Keratinocyte (primary cell): Measurements from ENCODE around the gene IL9R.

Experiments used
- EZH2 ChIP-seq: IDR thresholded peaks from one replicate; pipeline ENCODE4 v1.6.1; 2012; ENCODE audit warnings: inconsistent platforms, mild to moderate bottlenecking, low read length, moderate library complexity
- TF ChIP-seq, protein P1 (sequence below), 3 experiments: IDR thresholded peaks in 1 of 3; conservative IDR thresholded peaks in 1 of 3; optimal IDR thresholded peaks in 1 of 3; 2 replicates in 2 of 3; 3 replicates in 1 of 3; pipeline versions ENCODE3 to v1.5.1; 2011; ENCODE audit warnings: low read length in 3 of 3, mild to moderate bottlenecking in 3 of 3, moderate library complexity in 2 of 3, control low read depth in 1 of 3, inconsistent platforms in 1 of 3; ENCODE audit not compliant: insufficient read depth in 2 of 3; ENCODE audit errors: extremely low read depth in 1 of 3

DNA sequence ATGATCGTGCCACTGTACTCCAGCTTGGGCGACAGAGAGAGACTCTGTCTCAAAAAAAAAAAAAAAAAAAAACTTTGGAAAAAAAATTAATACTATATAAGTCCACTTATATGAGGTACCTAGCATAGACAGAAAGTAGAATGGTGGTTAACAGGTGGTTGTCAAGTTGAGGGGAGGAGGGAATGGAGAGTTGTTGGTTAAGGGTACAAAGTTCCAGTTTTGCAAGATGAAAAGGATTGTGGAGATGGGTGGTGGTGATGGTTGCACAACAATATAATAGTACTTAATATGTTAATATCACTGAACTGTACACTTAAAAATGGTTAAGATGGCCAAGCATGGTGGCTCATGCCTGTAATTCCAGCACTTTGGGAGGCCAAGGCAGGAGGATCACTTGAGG is 4.1 kb upstream of the IL9R start:
- TF ChIP-seq, protein P1, sequence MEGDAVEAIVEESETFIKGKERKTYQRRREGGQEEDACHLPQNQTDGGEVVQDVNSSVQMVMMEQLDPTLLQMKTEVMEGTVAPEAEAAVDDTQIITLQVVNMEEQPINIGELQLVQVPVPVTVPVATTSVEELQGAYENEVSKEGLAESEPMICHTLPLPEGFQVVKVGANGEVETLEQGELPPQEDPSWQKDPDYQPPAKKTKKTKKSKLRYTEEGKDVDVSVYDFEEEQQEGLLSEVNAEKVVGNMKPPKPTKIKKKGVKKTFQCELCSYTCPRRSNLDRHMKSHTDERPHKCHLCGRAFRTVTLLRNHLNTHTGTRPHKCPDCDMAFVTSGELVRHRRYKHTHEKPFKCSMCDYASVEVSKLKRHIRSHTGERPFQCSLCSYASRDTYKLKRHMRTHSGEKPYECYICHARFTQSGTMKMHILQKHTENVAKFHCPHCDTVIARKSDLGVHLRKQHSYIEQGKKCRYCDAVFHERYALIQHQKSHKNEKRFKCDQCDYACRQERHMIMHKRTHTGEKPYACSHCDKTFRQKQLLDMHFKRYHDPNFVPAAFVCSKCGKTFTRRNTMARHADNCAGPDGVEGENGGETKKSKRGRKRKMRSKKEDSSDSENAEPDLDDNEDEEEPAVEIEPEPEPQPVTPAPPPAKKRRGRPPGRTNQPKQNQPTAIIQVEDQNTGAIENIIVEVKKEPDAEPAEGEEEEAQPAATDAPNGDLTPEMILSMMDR (optimal IDR thresholded peaks at IDR 0.05 in 1 of 3, IDR thresholded peaks at IDR 0.05 in 1 of 3, conservative IDR thresholded peaks at IDR 0.05 in 1 of 3; ENCODE audit: extremely low read depth in 1 of 3, insufficient read depth in 2 of 3, low read length in 3 of 3) = no peak
- no peak for TF ChIP-seq EZH2
